Spleen (tissue), 11 donors: ENCODE measurements around the gene ME1. TPM values are rescaled to one million over a fixed set of nuclear protein-coding genes. Genes with fewer than 3 reads are reported as not detected.

Experiments used
- DNase-seq: peaks from one replicate; pipeline ENCODE4 v3.0.0-alpha.2; 2020
- H3K27ac ChIP-seq, 8 donors: fragments of 200-600 bp; sonication (generic) in 7 of 8; 1 replicate in 4 of 8; 2 replicates in 4 of 8; pipeline versions ENCODE4 v1.5.0 to v1.8.0; 2016 to 2021; ENCODE audit warnings: inconsistent platforms in 4 of 8, mild to moderate bottlenecking in 4 of 8, moderate library complexity in 1 of 8
- H3K27me3 ChIP-seq, 7 donors: fragments of 200-600 bp; sonication (generic) in 6 of 7; replicated peaks in 1 of 7; 1 replicate in 4 of 7; 2 replicates in 3 of 7; pipeline versions ENCODE4 v1.5.0 to v1.8.0; 2016 to 2021; ENCODE audit warnings: inconsistent platforms in 3 of 7, mild to moderate bottlenecking in 1 of 7
- H3K36me3 ChIP-seq, 6 donors: fragments of 200-600 bp; sonication (generic) in 5 of 6; 1 replicate in 4 of 6; 2 replicates in 2 of 6; pipeline versions ENCODE4 v1.5.0 to v1.8.0; 2016 to 2021; ENCODE audit warnings: inconsistent platforms in 2 of 6
- H3K4me1 ChIP-seq, 6 donors: fragments of 200-600 bp; sonication (generic) in 5 of 6; 1 replicate in 3 of 6; 2 replicates in 3 of 6; pipeline versions ENCODE4 v1.5.0 to v1.8.0; 2016 to 2021; ENCODE audit warnings: inconsistent platforms in 3 of 6
- H3K4me3 ChIP-seq, 8 donors: fragments of 200-600 bp; sonication (generic) in 7 of 8; 1 replicate in 4 of 8; 2 replicates in 4 of 8; pipeline versions ENCODE4 v1.5.0 to v1.8.0; 2016 to 2021; ENCODE audit warnings: inconsistent platforms in 4 of 8, mild to moderate bottlenecking in 4 of 8, moderate library complexity in 2 of 8
- H3K9me3 ChIP-seq, 8 donors: fragments of 200-600 bp; sonication (generic) in 7 of 8; 1 replicate in 4 of 8; 2 replicates in 4 of 8; pipeline versions ENCODE4 v1.5.0 to v1.8.0; 2016 to 2021; ENCODE audit warnings: inconsistent platforms in 4 of 8
- CTCF ChIP-seq, 11 experiments: fragments of 200-600 bp in 7 of 11; fragments of 450-650 bp in 4 of 11; sonication (generic) in 4 of 11; IDR thresholded peaks in 8 of 11; conservative IDR thresholded peaks in 3 of 11; 1 replicate in 7 of 11; 2 replicates in 4 of 11; pipeline versions ENCODE4 v1.4.0 to v1.8.0; 2016 to 2021; ENCODE audit warnings: antibody characterized with exemption in 11 of 11, inconsistent platforms in 4 of 11, mild to moderate bottlenecking in 1 of 11
- POLR2A ChIP-seq, 3 donors: fragments of 450-650 bp; IDR thresholded peaks; one replicate each; pipeline ENCODE4 v1.5.1; 2017; ENCODE audit warnings: antibody characterized with exemption in 3 of 3, mild to moderate bottlenecking in 1 of 3
- POLR2AphosphoS5 ChIP-seq, 3 donors: sonication (generic); formaldehyde crosslinking; IDR thresholded peaks; one replicate each; pipeline ENCODE4 v1.5.1; 2017; ENCODE audit warnings: antibody characterized with exemption in 3 of 3
- WGBS, 5 donors: extraction: QIAGEN DNeasy Blood & Tissue Kit in 3 of 5; methylation state at CpG; one replicate each; pipeline versions ENCODE4 v1.1.5 to v1.1.7; 2013 to 2018; 5-methylcytosine and 5-hydroxymethylcytosine counted together
- intact Hi-C: fragments of 100-400 bp; cut with DNase I; formaldehyde crosslinking; loops from one replicate; pipeline ENCODE4 v1.15.0; 2023; ENCODE audit warnings: low total_unique reads
- polyA plus RNA-seq, 3 donors: library from polyadenylated mRNA; stranded (reverse); fragments of 200-250 nt; gene quantifications; one replicate each; pipeline ENCODE4 v1.2.1, GENCODE V29; 2013
- total RNA-seq, 7 donors: library from RNA; depleted of rRNA in 3 of 7; stranded (reverse); fragments of >200 nt in 3 of 7; fragmentation: NEBNext Ultra II Directional in 4 of 7; extraction: Animal tissue kit (Norgen Biotek cat#: 25700) in 4 of 7; gene quantifications; one replicate each; pipeline versions ENCODE4 v1.1.0 to v1.2.1, GENCODE V29; 2016 to 2021
- donor health status: healthy with polysubstance abuse.
- donor health status: DM: no; HTN: no; CAD: no; lungs with moderate emphysema.
- donor health status: DM: no; HTN: no; CAD: no.
- donor health status: Bipolar disorder and iron deficiency.
- donor health status: healthy.
- donor health status: DM: no; HTN: no; CAD: no.
- donor health status: DM: yes; HTN: yes; CAD: no.

The ME1 gene
- total and polyA plus RNA-seq, 10 donors, result 1.8 to 19.4 (median 8.4) TPM

- H3K36me3 ChIP-seq, result no peaks in the 10 kb centered on the region
- no peaks in the 10 kb centered on the region for H3K9me3 ChIP-seq
- no peak overlapping the region for H3K27ac ChIP-seq
- H3K4me3 ChIP-seq, result no peak overlapping the region
- intact Hi-C loops, result no loop called here
- H3K4me1 ChIP-seq, result no peaks in the 10 kb centered on the region
- WGBS, 5 donors, result 80 to 100% (median 88%) methylated on average over 1 of the region's 1 CpG
- no peaks in the 10 kb centered on the region for H3K27me3 ChIP-seq
- TF ChIP-seq POLR2AphosphoS5 (IDR thresholded peaks at IDR 0.05) (no peak), POLR2A (IDR thresholded peaks at IDR 0.05) (no peak), CTCF (IDR thresholded peaks at IDR 0.05 in 8 of 11, conservative IDR thresholded peaks at IDR 0.05 in 3 of 11) (no peak)
- no peak for DNase-seq
These were observed 119.6 kb downstream of the ME1 start for GRCh38 chr6:83311231-83311630.

- H3K4me1 ChIP-seq, result no peaks in the 10 kb centered on the region
- no peak for DNase-seq
- intact Hi-C loops, result no loop called here
- H3K27me3 ChIP-seq, result no peaks in the 10 kb centered on the region
- no peak overlapping the region for H3K4me3 ChIP-seq
- TF ChIP-seq POLR2AphosphoS5 (IDR thresholded peaks at IDR 0.05) (no peak), CTCF (IDR thresholded peaks at IDR 0.05 in 8 of 11, conservative IDR thresholded peaks at IDR 0.05 in 3 of 11) (no peak), POLR2A (IDR thresholded peaks at IDR 0.05) (no peak)
- WGBS, 5 donors, result 68 to 83% (median 76%) methylated on average over 4 of the region's 4 CpGs
- H3K36me3 ChIP-seq, result no peaks in the 10 kb centered on the region
- H3K9me3 ChIP-seq, result no peaks in the 10 kb centered on the region
- no peak overlapping the region for H3K27ac ChIP-seq
These were observed 120.8 kb downstream of the ME1 start for GRCh38 chr6:83310046-83310445.

- H3K36me3 ChIP-seq, result no peaks in the 10 kb centered on the region
- TF ChIP-seq POLR2AphosphoS5 (IDR thresholded peaks at IDR 0.05), result no peak
- TF ChIP-seq POLR2A (IDR thresholded peaks at IDR 0.05), result no peak
- no peak for TF ChIP-seq CTCF (IDR thresholded peaks at IDR 0.05 in 8 of 11, conservative IDR thresholded peaks at IDR 0.05 in 3 of 11)
- H3K9me3 ChIP-seq, result no peaks in the 10 kb centered on the region
- no peak overlapping the region for H3K27ac ChIP-seq
- no peak overlapping the region for H3K4me3 ChIP-seq
- intact Hi-C loops, result no loop called here
- no peaks in the 10 kb centered on the region for H3K27me3 ChIP-seq
- 46 to 70% (median 58%) methylated on average over 1 of the region's 1 CpG for WGBS, 5 donors
- DNase-seq, result no peak
- H3K4me1 ChIP-seq, result no peaks in the 10 kb centered on the region
These were observed 121.5 kb downstream of the ME1 start for GRCh38 chr6:83309344-83309743.

GRCh38 chr6:83308833-83309232 lies 122.0 kb downstream of the ME1 start:
- Histone ChIP-seq H3K36me3 (no peaks in the 10 kb centered on the region), H3K9me3 (no peaks in the 10 kb centered on the region), H3K4me1 (no peaks in the 10 kb centered on the region), H3K4me3 (no peak overlapping the region), H3K27me3 (no peaks in the 10 kb centered on the region), H3K27ac (no peak overlapping the region)
- DNase-seq, result no peak
- TF ChIP-seq POLR2AphosphoS5 (IDR thresholded peaks at IDR 0.05) (no peak), POLR2A (IDR thresholded peaks at IDR 0.05) (no peak), CTCF (IDR thresholded peaks at IDR 0.05 in 8 of 11, conservative IDR thresholded peaks at IDR 0.05 in 3 of 11) (no peak)
- intact Hi-C loops, result no loop called here
